Activated CD8-positive, alpha-beta memory T cell treated with anti-CD3 and anti-CD28 coated beads, Interleukin-2, amount 50 U/mL, for 4 hours (primary cell): ENCODE measurements around the gene BRWD1.
"Not testable (repeated sequence)": the region's sequence is repeated elsewhere in the genome, so short reads cannot be mapped to it uniquely, and the experiment has no call there.

Experiments
- DNase-seq: peaks from one replicate; pipeline ENCODE4 v3.0.0-alpha.2; 2020

BRWD1 gene

GRCh38 chr21:39281207-39281606 is 32.2 kb downstream of the BRWD1 start:
- DNase-seq, result no peak

GRCh38 chr21:39269620-39270019 is 43.8 kb downstream of the BRWD1 start:
- no peak for DNase-seq

GRCh38 chr21:39265603-39266002 is 47.8 kb downstream of the BRWD1 start:
- no peak for DNase-seq

- DNase-seq, result no peak
Measured at GRCh38 chr21:39263372-39263771, 50.1 kb downstream of the BRWD1 start.

- no peak for DNase-seq
Measured at GRCh38 chr21:39258207-39258606, 55.2 kb downstream of the BRWD1 start.

GRCh38 chr21:39251326-39251725 is 62.1 kb downstream of the BRWD1 start:
- DNase-seq, result no peak

GRCh38 chr21:39238275-39238674 is 75.2 kb downstream of the BRWD1 start:
- no peak for DNase-seq

- no peak for DNase-seq
Measured at GRCh38 chr21:39232861-39233291, 80.6 kb downstream of the BRWD1 start.

GRCh38 chr21:39224930-39225329 is 88.5 kb downstream of the BRWD1 start:
- no peak for DNase-seq

- no peak for DNase-seq
Measured at GRCh38 chr21:39221997-39222486, 91.4 kb downstream of the BRWD1 start.

- no peak for DNase-seq
Measured at GRCh38 chr21:39221282-39221996, 92.0 kb downstream of the BRWD1 start.

- DNase-seq, result not testable (repeated sequence)
Measured at GRCh38 chr21:39220875-39221274, 92.6 kb downstream of the BRWD1 start.

GRCh38 chr21:39220150-39220549 is 93.3 kb downstream of the BRWD1 start:
- no peak for DNase-seq

- no peak for DNase-seq
Measured at GRCh38 chr21:39218082-39218409, 95.4 kb downstream of the BRWD1 start.

- DNase-seq, result no peak
Measured at GRCh38 chr21:39217356-39218081, 95.9 kb downstream of the BRWD1 start.

- no peak for DNase-seq
Measured at GRCh38 chr21:39216290-39216689, 97.1 kb downstream of the BRWD1 start.

- DNase-seq, result no peak
Measured at GRCh38 chr21:39215078-39215477, 98.4 kb downstream of the BRWD1 start.

GRCh38 chr21:39209334-39209688 is 104.1 kb downstream of the BRWD1 start:
- DNase-seq, result no peak

GRCh38 chr21:39208624-39209333 is 104.7 kb downstream of the BRWD1 start:
- DNase-seq, result no peak

GRCh38 chr21:39204134-39204533 is 109.3 kb downstream of the BRWD1 start:
- no peak for DNase-seq

- no peak for DNase-seq
Measured at GRCh38 chr21:39198800-39199199, 114.6 kb downstream of the BRWD1 start.

- no peak for DNase-seq
Measured at GRCh38 chr21:39197448-39198233, 115.8 kb downstream of the BRWD1 start.

GRCh38 chr21:39196838-39197237 is 116.6 kb downstream of the BRWD1 start:
- DNase-seq, result no peak
